ENCODE data around the gene CENPA.

- TF ChIP-seq CTCF (IDR thresholded peaks at IDR 0.05), result no peak
- no peak for TF ChIP-seq POLR2A (IDR thresholded peaks at IDR 0.05)
These were observed 562 bp downstream of the CENPA start for GRCh38 chr2:26786207-26787028.

Measured in tibial nerve (tissue), 3 donors.